DMS53 (cell line): ENCODE measurements around the gene RPL35.
"Not testable (repeated sequence)": the region's sequence is repeated elsewhere in the genome, so short reads cannot be mapped to it uniquely, and the experiment has no call there.

Experiments
- DNase-seq: peaks from one replicate; lab custom pipeline; 2025; lab: John Stamatoyannopoulos, UW

The RPL35 gene

GRCh38 chr9:124852829-124853531 is 8.8 kb downstream of the RPL35 start, which contains the start of gene WDR38:
WDR38 (plus strand) TSS chr9:124853460; CDS start chr9:124853532, 72 bp downstream.
- peak; percentile 90 for DNase-seq

DNA sequence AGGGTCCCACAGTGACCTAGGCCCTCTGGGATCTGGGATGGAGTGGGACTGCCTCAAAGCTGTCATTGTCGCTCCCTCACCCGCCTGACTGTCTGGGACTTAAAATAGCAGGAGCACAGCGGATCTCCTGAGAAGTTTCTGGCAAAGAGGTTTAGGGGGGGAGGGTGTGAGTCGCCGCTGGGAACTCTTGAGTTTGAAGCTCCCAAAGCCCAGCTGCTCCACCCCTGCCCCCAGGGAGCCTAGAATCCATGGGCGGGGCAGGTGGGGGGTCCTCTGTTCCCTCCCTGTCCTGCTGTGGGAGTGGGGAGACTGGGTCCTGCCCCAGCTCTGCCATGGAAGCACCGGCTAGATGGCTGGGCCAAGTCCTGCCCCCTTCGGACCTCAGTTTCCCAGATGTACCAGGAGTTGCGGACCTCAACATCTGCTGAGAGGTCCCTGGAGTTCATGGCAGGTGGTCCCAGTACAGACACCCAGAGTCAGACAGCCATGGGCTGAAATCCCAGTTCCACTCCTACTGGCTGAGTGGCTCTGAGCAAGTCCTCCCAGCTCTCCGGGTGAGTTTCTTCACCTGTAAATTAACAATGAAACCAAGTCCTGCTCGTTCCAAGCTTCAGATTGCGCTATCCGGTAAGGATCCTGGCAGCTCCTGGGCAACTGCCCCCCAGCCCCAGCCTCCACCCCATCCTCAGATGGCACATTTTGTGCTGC is 9.5 kb downstream of the RPL35 start:
- DNase-seq, result no peak

- DNase-seq, result no peak
These were observed 12.0 kb downstream of the RPL35 start for GRCh38 chr9:124849801-124850200.

DNA sequence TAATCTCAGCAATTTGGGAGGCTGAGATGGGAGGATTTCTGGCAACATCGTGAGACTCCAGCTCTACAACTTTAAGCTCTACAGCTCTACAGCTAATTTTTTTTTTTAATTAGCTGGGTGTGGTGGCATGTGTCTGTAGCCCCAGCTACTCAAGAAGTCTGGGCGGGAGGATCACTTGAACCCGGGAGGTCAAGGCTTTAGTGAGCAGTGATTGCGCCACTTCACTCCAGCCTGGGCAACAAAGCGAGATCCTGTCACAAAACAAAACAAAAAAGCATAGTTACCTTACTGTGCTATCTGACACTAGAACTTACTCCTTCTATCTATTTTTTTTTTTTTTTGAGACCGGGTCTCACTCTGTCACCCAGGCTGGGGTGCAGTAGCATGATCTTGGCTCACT is 14.8 kb downstream of the RPL35 start:
- DNase-seq, result no peak

DNA sequence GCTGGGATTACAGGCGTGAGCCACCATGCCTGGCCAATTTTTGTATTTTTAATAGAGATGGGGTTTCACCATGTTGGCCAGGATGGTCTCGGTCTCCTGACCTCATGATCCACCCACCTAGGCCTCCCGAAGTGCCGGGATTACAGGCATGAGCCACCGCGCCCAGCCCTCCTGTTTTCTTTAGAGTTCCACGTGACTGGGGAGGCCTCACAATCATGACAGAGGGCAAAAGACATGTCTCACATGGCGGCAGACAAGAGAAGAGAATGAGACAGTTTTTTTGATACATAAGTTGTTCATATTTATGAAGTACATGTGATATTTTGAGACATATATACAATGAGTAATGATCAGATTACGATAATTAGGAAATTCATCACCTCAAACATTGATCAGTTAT is 15.3 kb downstream of the RPL35 start:
- DNase-seq, result not testable (repeated sequence)

- no peak for DNase-seq
These were observed 17.5 kb downstream of the RPL35 start for GRCh38 chr9:124844291-124844690.

DNA sequence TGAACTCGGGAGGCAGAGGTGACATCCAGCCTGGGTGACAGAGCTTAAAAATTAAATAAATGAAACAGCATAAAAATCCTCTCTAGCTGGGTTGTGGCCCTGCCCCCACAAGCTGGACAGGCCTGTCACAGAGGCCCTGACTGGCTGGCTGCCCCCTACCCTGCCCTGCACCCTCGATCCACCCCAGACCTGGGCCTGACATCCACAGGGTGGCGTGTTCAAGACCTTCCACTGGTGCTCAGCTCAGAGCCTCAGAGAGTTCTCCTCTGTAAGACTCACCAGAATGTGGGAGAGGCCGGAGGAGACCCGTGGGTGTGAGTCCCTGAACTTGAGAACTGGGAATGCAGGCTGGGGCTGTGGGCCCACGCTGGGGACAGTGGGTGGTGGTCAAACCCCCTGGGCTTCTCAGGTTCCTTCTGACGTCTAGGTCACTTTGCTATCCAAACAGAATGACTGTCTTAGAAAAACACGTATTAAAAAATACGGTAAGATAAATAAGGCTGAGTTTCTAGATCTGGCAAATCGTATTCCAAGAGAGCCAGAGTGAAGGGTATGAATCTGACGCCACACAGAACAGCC is 18.2 kb downstream of the RPL35 start:
- DNase-seq, result no peak

- no peak for DNase-seq
These were observed 20.5 kb downstream of the RPL35 start for GRCh38 chr9:124841075-124841821.

GRCh38 chr9:124840300-124840833 is 21.4 kb downstream of the RPL35 start:
- DNase-seq, result peak; percentile 41

- peak; percentile 39 for DNase-seq
These were observed 22.0 kb downstream of the RPL35 start for GRCh38 chr9:124839612-124840299.

- not testable (repeated sequence) for DNase-seq
These were observed 23.0 kb downstream of the RPL35 start for GRCh38 chr9:124838567-124839275.

DNA sequence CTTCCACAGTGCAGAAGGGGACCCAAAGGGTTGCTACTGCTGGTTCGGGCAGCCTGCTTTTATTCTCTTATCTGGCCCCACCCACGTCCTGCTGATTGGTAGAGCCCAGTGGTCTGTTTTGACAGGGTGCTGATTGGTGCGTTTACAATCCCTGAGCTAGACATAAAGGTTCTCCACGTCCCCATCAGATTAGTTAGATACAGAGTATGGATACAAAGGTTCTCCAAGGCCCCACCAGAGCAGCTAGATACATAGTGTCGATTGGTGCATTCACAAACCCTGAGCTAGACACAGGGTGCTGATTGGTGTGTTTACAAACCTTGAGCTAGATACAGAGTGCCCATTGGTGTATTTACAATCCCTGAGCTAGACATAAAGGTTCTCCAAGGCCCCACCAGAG is 23.6 kb downstream of the RPL35 start:
- DNase-seq, result not testable (repeated sequence)

DNA sequence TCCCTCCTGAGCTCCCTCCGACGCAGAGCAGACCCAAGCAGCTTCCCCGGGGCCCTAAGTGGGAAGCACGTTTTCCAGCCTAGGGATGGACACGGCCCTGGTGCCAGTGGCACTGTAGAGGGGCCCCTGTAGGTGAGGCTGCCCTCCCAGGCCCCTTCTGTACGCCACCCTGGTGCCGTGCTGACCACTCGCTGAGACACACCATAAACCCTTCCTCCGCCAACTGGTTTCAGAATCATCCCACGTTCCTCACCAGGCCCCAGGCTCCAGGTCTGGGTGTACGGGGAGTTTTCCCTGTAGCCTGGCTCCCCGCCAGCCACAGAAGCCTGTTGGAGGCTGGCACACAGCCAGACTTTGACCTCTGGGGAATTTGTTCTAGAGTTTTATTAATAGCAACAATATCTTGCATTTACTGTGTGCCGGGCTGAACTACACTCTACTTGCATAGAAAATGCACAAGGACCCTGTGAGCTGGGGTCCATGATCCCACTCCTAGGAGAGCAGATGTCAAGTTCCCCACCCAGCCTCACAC is 26.7 kb downstream of the RPL35 start:
- DNase-seq, result peak; percentile 65

DNA sequence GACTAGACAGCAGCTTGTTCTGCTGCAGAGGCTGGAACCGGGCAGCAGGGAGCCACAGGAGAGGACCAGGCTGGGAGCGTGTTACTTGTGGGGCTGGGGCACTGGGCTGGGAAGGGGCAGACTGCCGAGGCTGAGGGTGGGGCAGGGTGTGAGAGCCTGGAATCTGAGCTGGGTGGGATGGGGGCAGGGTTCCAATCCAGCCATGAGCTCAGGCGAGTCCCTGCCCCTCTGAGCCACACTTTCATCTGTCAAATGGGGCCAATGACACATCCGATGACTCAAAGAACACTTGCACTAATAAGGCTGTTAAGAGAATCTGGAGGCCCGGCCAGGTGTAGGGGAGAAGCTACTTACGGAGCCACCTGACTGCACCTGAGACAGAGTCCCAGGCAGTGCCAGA is 27.2 kb downstream of the RPL35 start:
- DNase-seq, result peak; percentile 48

DNA sequence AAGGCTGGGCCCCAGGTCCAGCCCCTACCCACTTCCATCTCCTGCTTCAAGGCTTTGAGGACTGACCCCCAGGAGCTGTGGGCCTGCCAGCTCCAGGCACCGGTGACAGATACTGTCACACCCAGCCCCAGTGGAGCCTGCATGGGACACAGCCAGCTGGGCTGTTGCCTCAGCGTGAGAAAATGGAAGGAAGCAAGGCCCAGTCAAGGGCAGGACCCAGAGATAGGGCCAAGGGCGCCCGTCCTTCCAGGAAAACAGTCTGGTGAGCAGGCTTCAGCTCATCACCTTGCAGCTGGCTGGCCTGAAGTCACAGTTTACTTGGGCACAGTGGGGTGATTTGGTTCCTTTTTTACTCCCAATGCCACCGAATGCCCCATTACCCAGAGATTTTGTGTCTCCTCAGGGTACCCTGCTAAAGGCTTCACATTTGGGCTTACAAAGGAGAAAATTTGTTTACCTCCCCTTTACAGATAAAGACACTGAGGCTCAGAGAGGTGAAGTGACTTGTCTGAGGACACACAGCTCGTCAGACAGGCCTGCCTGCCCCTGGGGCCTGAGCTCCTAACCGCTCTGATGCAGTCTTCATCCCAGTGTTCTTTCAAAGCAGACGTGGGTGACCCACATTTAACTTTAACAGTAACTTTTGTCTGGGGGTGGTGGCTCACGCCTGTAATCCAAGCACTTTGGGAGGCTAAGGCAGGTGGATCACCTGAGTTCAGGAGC is 30.0 kb downstream of the RPL35 start:
- no peak for DNase-seq

DNA sequence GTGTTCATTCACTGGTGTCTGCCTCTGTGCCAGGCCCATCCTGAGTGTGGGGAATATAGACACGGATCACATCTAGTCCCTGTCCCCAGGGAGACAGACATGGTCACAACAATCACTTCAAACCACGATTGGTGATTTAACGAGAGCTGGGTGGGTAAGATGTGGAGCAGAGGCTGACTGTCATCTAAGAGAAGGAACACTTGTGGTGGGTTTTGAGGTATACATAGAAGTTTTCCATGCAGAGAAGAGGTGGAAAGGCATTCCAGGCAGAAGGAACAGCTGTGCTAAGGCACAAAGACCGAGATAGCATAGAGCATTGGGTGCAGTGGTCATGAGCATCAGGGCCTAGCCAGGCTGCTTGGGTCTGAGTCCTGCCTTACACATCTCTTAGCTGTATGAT is 31.2 kb downstream of the RPL35 start:
- no peak for DNase-seq

DNA sequence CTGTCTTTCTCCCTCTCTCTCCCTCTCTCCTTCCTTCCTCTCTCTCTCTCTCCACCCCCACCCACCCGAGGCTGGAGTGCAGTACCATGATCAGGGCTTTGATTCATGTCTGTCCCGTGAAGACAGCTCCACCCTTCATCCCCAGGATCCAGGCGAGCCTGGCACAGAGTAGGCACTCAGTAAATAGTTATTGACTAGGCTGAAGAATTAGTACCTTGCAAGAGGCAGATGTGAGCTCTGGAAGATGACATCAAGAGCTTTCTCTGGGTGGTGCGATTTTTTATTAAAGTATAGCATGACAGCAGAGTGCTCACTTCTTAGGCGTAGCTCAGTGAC is 32.5 kb downstream of the RPL35 start:
- DNase-seq, result no peak

- DNase-seq, result peak; percentile 25
These were observed 33.0 kb downstream of the RPL35 start for GRCh38 chr9:124828489-124829333.
